NK-92 (cell line): Measurements from ENCODE around the gene COL25A1.

Source experiments
- DNase-seq: peaks from one replicate; lab custom pipeline; 2025; ENCODE audit not compliant: unreplicated experiment; lab: John Stamatoyannopoulos, UW

The COL25A1 gene

DNA sequence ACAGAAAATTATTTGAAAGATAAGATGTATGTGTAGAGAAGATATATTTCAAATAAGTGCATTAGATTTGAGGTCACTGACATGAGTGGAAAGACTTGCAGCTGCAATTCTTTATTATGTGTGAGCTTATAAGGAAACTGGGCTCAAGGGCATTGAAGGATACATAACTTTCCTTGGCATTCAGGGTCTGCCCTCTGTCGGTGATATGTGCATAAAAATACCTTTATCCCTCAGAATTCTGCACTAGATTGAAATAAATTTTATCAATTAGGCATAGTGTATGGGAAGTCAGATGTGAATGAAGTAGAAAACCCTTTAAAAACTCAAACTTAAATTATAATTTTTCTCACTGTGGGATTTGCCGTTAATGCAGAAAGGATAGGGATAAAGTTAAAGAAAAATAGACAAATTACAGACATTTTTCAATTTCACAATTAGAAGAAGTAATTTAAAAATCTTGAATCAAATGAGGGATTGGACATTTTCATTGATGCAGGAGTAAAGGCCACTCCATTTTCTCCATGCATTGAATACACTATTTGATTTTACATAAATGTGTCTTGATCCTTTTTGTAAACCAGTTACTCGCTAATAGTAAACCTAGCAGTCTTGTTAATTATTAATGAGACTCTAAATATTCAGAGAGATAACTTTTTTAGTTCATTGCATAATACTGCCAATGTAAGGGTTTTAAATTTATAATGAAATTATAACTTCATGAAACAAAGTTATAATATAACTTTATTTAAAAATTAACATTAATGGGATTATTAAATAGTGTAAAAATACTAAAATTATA, 518.6 kb downstream of the COL25A1 start:
- DNase-seq = no peak

DNA sequence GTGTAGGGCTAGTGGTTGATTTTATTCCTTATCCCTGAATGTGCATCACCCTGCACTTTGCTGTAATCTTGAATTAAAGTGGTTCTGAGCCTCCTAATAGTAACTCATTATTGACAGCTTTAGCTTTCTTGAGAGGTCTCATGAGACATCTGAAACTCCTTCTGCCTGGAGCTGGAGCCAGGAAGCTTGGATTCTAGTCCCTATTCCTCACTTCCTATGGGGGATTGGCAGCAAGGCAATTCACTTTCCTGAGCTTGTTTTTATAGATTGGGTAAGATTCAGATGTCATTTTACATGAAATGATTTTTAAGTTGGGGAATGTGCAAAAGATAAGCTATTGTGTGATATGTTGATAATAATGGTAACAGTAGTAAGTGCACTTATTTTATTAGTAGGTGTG, 522.5 kb downstream of the COL25A1 start:
- no peak for DNase-seq

DNA sequence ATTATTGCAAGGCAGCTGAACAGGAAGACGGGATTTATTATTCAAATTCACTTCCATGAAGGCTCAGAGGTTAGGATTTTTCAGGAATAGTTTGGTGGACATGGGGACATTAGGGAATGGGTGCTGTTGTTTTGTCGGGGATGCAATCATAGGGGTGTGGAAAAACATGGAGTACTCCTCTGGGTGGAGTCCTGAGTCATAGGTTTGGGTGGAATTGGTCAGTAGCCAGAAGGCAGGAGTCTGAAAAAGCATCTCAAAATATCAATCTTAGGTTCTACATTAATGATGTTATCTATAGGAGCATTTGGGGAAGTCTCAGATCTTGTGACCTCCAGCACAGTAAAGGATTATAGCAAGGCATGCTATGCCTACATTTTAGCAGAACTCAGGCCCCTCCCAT, 525.1 kb downstream of the COL25A1 start:
- DNase-seq = no peak

- no peak for DNase-seq
These were observed 526.5 kb downstream of the COL25A1 start for GRCh38 chr4:108775921-108776320.

DNA sequence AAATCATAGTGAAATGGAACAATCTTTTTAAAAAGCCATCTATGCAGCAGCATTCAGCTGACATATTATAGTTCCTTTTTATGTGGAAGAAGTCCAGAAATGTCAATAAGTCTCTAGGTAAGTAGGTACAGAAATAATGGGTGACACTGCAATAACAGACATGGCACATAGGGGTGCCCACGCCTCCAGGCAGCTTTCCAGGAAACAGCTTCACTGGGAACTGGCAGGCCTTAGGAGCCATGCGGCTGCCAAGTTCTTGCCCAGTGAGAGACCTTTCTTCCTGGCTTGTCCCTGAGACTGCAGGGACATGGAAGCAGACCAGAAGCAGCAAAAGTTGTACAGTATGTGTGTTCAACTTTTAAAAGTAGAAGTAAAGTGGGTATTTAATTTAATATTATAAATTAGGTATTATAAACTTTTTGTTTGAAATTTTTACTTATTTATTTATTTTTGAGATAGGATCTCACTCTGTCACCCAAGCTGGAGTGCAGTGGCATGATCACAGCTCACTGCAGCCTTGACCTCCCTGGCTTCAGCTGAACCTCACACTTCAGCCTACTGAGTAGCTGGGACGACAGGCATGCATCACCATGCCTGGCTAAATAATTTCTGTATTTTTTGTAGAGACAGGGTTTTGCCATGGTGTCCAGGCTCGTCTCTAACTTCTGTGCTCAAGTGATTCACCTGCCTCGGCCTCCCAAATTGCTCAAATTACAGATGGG, 527.5 kb downstream of the COL25A1 start:
- DNase-seq = no peak

DNA sequence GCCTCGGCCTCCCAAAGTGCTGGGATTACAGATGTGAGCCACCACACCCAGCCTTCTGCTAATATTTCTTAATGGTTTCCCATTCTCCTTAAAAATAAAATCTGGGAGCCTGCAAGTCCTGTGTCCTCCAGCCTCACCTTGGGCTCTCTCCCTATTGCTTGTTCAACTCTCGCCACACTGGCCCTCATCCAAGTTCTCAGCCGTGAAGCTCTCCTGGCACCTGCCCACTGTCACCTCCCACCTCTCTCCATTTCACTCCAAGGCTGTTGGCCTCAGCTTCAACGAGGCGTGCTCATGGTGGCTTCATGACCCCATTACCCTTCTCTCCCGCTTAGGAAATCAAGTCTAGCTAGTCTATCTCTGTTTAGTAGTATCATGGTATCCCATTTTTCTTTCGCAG, 530.1 kb downstream of the COL25A1 start:
- no peak for DNase-seq

GRCh38 chr4:108766058-108766457, 536.4 kb downstream of the COL25A1 start:
- no peak for DNase-seq

DNA sequence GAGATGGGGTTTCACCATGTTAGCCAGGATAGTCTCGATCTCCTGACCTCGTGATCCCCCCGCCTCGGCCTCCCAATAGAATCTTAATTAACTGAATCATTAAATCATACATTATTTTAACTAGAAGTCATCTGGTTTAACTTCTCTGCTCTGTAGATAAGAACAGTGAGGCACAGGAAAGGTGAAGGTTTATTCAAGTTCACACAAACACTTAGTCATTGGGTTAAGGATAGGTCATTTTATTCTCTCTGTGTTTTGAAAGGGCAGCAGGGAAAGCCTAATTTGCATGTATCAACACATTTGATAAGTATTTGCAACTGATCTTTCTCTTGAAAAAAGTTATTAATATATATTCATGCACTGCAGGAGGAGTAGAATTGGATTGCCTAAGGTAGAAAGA, 538.5 kb downstream of the COL25A1 start:
- no peak for DNase-seq

DNA sequence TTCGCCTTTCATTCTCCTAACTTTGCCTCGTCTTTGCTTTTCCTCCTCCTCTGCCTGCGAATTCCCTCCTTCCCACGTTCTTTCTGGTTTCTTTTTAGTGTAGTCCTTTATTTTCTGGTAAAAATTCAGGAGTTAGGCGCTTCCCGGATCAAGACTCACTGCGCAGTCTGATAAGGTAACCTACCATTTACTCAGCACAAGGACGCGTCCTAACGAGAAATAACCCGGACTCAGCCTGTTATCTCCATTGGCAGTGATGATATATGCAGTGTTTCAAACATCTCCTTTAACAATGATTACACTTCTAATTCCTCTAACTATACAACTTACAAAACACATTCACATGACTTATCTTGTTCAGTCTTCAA, 539.2 kb downstream of the COL25A1 start:
- DNase-seq = no peak

GRCh38 chr4:108762559-108763225, 539.8 kb downstream of the COL25A1 start, which contains the start of gene ETNPPL:
Gene ETNPPL (minus strand): TSS chr4:108763053. CDS start chr4:108762898, 155 bp downstream.
- no peak for DNase-seq
